Stimulated activated CD8-positive, alpha-beta memory T cell treated with anti-CD3 and anti-CD28 coated beads, Interleukin-7, amount 100 ng/mL, for 48 hours (primary cell): ENCODE measurements around the gene RBMX.
A peak's percentile ranks its signal among the peaks of the same experiment; 100 is the strongest.
"Not testable (repeated sequence)": the region's sequence is repeated elsewhere in the genome, so short reads cannot be mapped to it uniquely, and the experiment has no call there.

Source experiments
- DNase-seq, 2 donors: peaks; one replicate each; pipeline ENCODE4 v3.0.0-alpha.2; 2020; ENCODE audit warnings: low read depth in 1 of 2; ENCODE audit errors: extremely low read depth in 1 of 2

RBMX gene

GRCh38 chrX:136880452-136881013 is at the start of gene RBMX:
TSS of gene RBMX (minus strand) at chrX:136880725. CDS start at chrX:136879427, 1,298 bp downstream.
- peak; percentile 59 to 76 for DNase-seq

- not testable (repeated sequence) for DNase-seq
These were observed 40.9 kb upstream of the RBMX start for GRCh38 chrX:136921438-136921837.

GRCh38 chrX:136920001-136920400 is 39.5 kb upstream of the RBMX start:
- no peak for DNase-seq

- no peak for DNase-seq
These were observed 36.3 kb upstream of the RBMX start for GRCh38 chrX:136916827-136917226.

GRCh38 chrX:136911661-136912060 is 31.1 kb upstream of the RBMX start:
- DNase-seq: not testable (repeated sequence)

- DNase-seq: no peak
These were observed 30.7 kb upstream of the RBMX start for GRCh38 chrX:136911253-136911652.

GRCh38 chrX:136910565-136911035 is 30.1 kb upstream of the RBMX start:
- DNase-seq: no peak

GRCh38 chrX:136909706-136910564 is 29.4 kb upstream of the RBMX start:
- peak in 1 of 2 donors; percentile 48 for DNase-seq

- peak; percentile 49 to 54 for DNase-seq
These were observed 28.7 kb upstream of the RBMX start for GRCh38 chrX:136909119-136909705.

- no peak for DNase-seq
These were observed 27.1 kb upstream of the RBMX start for GRCh38 chrX:136907621-136908020.

- DNase-seq: no peak
These were observed 26.5 kb upstream of the RBMX start for GRCh38 chrX:136906921-136907510.

- not testable (repeated sequence) for DNase-seq
These were observed 23.5 kb upstream of the RBMX start for GRCh38 chrX:136904067-136904466.

- not testable (repeated sequence) for DNase-seq
These were observed 19.5 kb upstream of the RBMX start for GRCh38 chrX:136900071-136900470.

- no peak for DNase-seq
These were observed 18.7 kb upstream of the RBMX start for GRCh38 chrX:136899221-136899620.

GRCh38 chrX:136898752-136899151 is 18.2 kb upstream of the RBMX start:
- DNase-seq: not testable (repeated sequence)

- no peak for DNase-seq
These were observed 15.8 kb upstream of the RBMX start for GRCh38 chrX:136896121-136896914.

GRCh38 chrX:136892412-136892811 is 11.9 kb upstream of the RBMX start:
- DNase-seq: no peak

- not testable (repeated sequence) for DNase-seq
These were observed 10.1 kb upstream of the RBMX start for GRCh38 chrX:136890596-136890995.

- DNase-seq: no peak
These were observed 8.7 kb upstream of the RBMX start for GRCh38 chrX:136889269-136889668.

GRCh38 chrX:136880003-136880451 is 498 bp downstream of the RBMX start:
- DNase-seq: no peak
